IPS-18a (cell line): ENCODE results near the gene BCORL1.
A peak's percentile ranks its signal among the peaks of the same experiment; 100 is the strongest.

Experiments
- H3K27ac ChIP-seq: one replicate; pipeline ENCODE4 v1.5.1; 2013; ENCODE audit warnings: low read length
- H3K27me3 ChIP-seq: one replicate; pipeline ENCODE4 v1.6.1; 2013; ENCODE audit warnings: mild to moderate bottlenecking, low read length; ENCODE audit not compliant: control insufficient read depth, insufficient read depth
- H3K36me3 ChIP-seq: one replicate; pipeline ENCODE4 v1.6.1; 2013; ENCODE audit warnings: low read depth, low read length; ENCODE audit not compliant: control insufficient read depth
- H3K4me1 ChIP-seq: one replicate; pipeline ENCODE4 v1.6.1; 2013; ENCODE audit warnings: low read depth, low read length; ENCODE audit not compliant: control insufficient read depth
- H3K4me3 ChIP-seq: one replicate; pipeline ENCODE4 v1.5.1; 2013; ENCODE audit warnings: low read length
- H3K9ac ChIP-seq: one replicate; pipeline ENCODE4 v1.6.1; 2013; ENCODE audit warnings: mild to moderate bottlenecking, low read length, moderate library complexity
- H3K9me3 ChIP-seq: one replicate; pipeline ENCODE4 v1.6.1; 2013; ENCODE audit warnings: low read depth, low read length; ENCODE audit not compliant: control insufficient read depth

BCORL1 gene

GRCh38 chrX:129982300-129983251 lies at the start of gene BCORL1:
Gene BCORL1, plus strand, starts transcription at chrX:129982635. Its CDS starts 22,597 bp downstream, at chrX:130005232.
- H3K27me3 ChIP-seq, result peaks cover 48% of the 10 kb centered on the region
- H3K4me1 ChIP-seq, result no peaks in the 10 kb centered on the region
- no peaks in the 10 kb centered on the region for H3K36me3 ChIP-seq
- peak within 1 kb of the TSS; percentile 54 for H3K4me3 ChIP-seq
- no peak within 1 kb of the TSS for H3K27ac ChIP-seq
- peaks cover 3% of the 10 kb centered on the region for H3K9me3 ChIP-seq
- no peak within 1 kb of the TSS for H3K9ac ChIP-seq

- peaks cover 4% of the 10 kb centered on the region for H3K36me3 ChIP-seq
- peaks cover 53% of the 10 kb centered on the region for H3K27me3 ChIP-seq
- H3K4me3 ChIP-seq, result peak overlapping the region; percentile 21
- no peak overlapping the region for H3K27ac ChIP-seq
- no peak overlapping the region for H3K9ac ChIP-seq
- no peaks in the 10 kb centered on the region for H3K4me1 ChIP-seq
- H3K9me3 ChIP-seq, result peaks cover 7% of the 10 kb centered on the region
Observed at GRCh38 chrX:129932821-129933321, 49.6 kb upstream of the BCORL1 start.

GRCh38 chrX:129933700-129934099 lies 48.7 kb upstream of the BCORL1 start:
- Histone ChIP-seq H3K27me3 (peaks cover 60% of the 10 kb centered on the region), H3K36me3 (peaks cover 4% of the 10 kb centered on the region), H3K27ac (no peak overlapping the region), H3K9ac (no peak overlapping the region), H3K9me3 (peaks cover 7% of the 10 kb centered on the region), H3K4me1 (peaks cover 3% of the 10 kb centered on the region), H3K4me3 (no peak overlapping the region)

- H3K4me1 ChIP-seq, result peaks cover 3% of the 10 kb centered on the region
- no peak overlapping the region for H3K27ac ChIP-seq
- H3K9ac ChIP-seq, result no peak overlapping the region
- H3K4me3 ChIP-seq, result no peak overlapping the region
- peaks cover 67% of the 10 kb centered on the region for H3K27me3 ChIP-seq
- H3K36me3 ChIP-seq, result peaks cover 2% of the 10 kb centered on the region
- peaks cover 7% of the 10 kb centered on the region for H3K9me3 ChIP-seq
Observed at GRCh38 chrX:129934461-129934860, 48.0 kb upstream of the BCORL1 start.

- H3K27me3 ChIP-seq, result peaks cover 72% of the 10 kb centered on the region
- no peak overlapping the region for H3K9ac ChIP-seq
- H3K9me3 ChIP-seq, result peaks cover 7% of the 10 kb centered on the region
- H3K36me3 ChIP-seq, result no peaks in the 10 kb centered on the region
- no peak overlapping the region for H3K4me3 ChIP-seq
- H3K4me1 ChIP-seq, result peaks cover 3% of the 10 kb centered on the region
- no peak overlapping the region for H3K27ac ChIP-seq
Observed at GRCh38 chrX:129934952-129935351, 47.5 kb upstream of the BCORL1 start.

GRCh38 chrX:129938081-129938480 lies 44.4 kb upstream of the BCORL1 start:
- no peak overlapping the region for H3K27ac ChIP-seq
- H3K9ac ChIP-seq, result no peak overlapping the region
- peaks cover 10% of the 10 kb centered on the region for H3K9me3 ChIP-seq
- no peak overlapping the region for H3K4me3 ChIP-seq
- H3K27me3 ChIP-seq, result peaks cover 78% of the 10 kb centered on the region
- H3K36me3 ChIP-seq, result no peaks in the 10 kb centered on the region
- H3K4me1 ChIP-seq, result peaks cover 3% of the 10 kb centered on the region

- Histone ChIP-seq H3K27ac (no peak overlapping the region), H3K9me3 (peaks cover 12% of the 10 kb centered on the region), H3K4me1 (peaks cover 3% of the 10 kb centered on the region), H3K36me3 (no peaks in the 10 kb centered on the region), H3K4me3 (no peak overlapping the region), H3K27me3 (peaks cover 59% of the 10 kb centered on the region), H3K9ac (no peak overlapping the region)
Observed at GRCh38 chrX:129939986-129940385, 42.4 kb upstream of the BCORL1 start.

- H3K9me3 ChIP-seq, result peaks cover 10% of the 10 kb centered on the region
- no peak overlapping the region for H3K4me3 ChIP-seq
Observed at GRCh38 chrX:129940721-129941120, 41.7 kb upstream of the BCORL1 start.

GRCh38 chrX:129945131-129945530 lies 37.3 kb upstream of the BCORL1 start:
- Histone ChIP-seq H3K27me3 (peaks cover 9% of the 10 kb centered on the region), H3K4me1 (no peaks in the 10 kb centered on the region), H3K4me3 (no peak overlapping the region), H3K9me3 (peaks cover 13% of the 10 kb centered on the region), H3K9ac (no peak overlapping the region), H3K36me3 (no peaks in the 10 kb centered on the region), H3K27ac (no peak overlapping the region)

More at GRCh38 chrX:129940721-129941120, 41.7 kb upstream of the BCORL1 start:
- Histone ChIP-seq H3K27ac (no peak overlapping the region), H3K27me3 (peaks cover 51% of the 10 kb centered on the region), H3K9ac (no peak overlapping the region), H3K4me1 (peaks cover 3% of the 10 kb centered on the region), H3K36me3 (no peaks in the 10 kb centered on the region)

- H3K4me3 ChIP-seq, result peak overlapping the region; percentile 51
- peaks cover 57% of the 10 kb centered on the region for H3K27me3 ChIP-seq
- H3K9me3 ChIP-seq, result peaks cover 6% of the 10 kb centered on the region
- no peak overlapping the region for H3K27ac ChIP-seq
- H3K9ac ChIP-seq, result no peak overlapping the region
- H3K36me3 ChIP-seq, result no peaks in the 10 kb centered on the region
- peaks cover 13% of the 10 kb centered on the region for H3K4me1 ChIP-seq
Observed at GRCh38 chrX:129953334-129953648, 29.1 kb upstream of the BCORL1 start.

GRCh38 chrX:129953881-129954280 lies 28.6 kb upstream of the BCORL1 start:
- Histone ChIP-seq H3K9me3 (peaks cover 9% of the 10 kb centered on the region), H3K27ac (no peak overlapping the region), H3K36me3 (no peaks in the 10 kb centered on the region), H3K4me1 (peaks cover 13% of the 10 kb centered on the region), H3K27me3 (peaks cover 63% of the 10 kb centered on the region), H3K9ac (no peak overlapping the region), H3K4me3 (peak overlapping the region; percentile 51)

GRCh38 chrX:129954804-129955203 lies 27.6 kb upstream of the BCORL1 start:
- Histone ChIP-seq H3K9me3 (peaks cover 9% of the 10 kb centered on the region), H3K36me3 (no peaks in the 10 kb centered on the region), H3K27ac (no peak overlapping the region), H3K9ac (no peak overlapping the region), H3K4me3 (no peak overlapping the region), H3K27me3 (peaks cover 72% of the 10 kb centered on the region), H3K4me1 (peaks cover 13% of the 10 kb centered on the region)
